ENCODE results near the gene POLA2.
"Not testable (repeated sequence)": the region's sequence is repeated elsewhere in the genome, so short reads cannot be mapped to it uniquely, and the experiment has no call there.

POLA2 gene

GRCh38 chr11:65330544-65330943, 68.8 kb downstream of the POLA2 start:
- no peak for DNase-seq (ENCODE audit: low spot score)

DNA sequence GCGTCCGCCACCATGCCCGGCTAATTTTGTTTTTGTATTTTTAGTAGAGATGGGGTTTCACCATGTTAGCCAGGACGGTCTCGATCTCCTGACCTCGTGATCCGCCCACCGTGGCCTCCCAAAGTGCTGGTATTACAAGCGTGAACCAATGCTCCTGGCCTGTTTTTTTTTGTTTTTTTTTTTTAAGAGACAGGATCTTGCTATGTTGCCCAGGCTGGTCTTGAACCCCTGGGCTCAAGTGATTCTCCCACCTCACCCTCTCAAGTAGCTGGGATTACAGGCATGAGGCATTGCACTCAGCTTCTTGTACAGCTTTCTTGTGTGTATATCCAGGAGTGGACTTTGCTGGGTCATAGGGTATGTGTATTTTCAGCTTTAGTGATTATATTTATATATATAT, 70.8 kb downstream of the POLA2 start:
- not testable (repeated sequence) for DNase-seq (ENCODE audit: low spot score)

- DNase-seq (ENCODE audit: low spot score), result no peak
Measured at GRCh38 chr11:65334696-65335295, 73.0 kb downstream of the POLA2 start.

DNA sequence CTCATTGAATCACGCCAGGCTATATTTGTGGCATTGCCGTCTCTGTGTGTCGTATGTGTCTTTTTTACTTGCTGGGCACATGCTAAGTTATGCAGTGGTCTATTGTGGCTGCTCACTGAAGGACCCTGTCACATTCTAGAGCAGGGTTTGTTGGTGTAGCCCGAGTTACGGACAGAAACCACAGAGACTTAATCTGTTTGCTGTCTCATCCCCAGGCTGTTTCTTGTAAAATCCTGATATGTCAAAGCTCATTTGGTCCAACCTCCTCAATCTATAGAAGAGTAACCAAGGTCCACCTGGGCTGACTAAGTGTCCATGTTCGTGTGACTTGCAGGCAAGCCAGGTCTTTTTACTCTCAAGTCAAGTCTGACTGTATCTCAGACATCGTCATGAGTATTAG, 76.9 kb downstream of the POLA2 start:
- DNase-seq (ENCODE audit: low spot score), result no peak

DNA sequence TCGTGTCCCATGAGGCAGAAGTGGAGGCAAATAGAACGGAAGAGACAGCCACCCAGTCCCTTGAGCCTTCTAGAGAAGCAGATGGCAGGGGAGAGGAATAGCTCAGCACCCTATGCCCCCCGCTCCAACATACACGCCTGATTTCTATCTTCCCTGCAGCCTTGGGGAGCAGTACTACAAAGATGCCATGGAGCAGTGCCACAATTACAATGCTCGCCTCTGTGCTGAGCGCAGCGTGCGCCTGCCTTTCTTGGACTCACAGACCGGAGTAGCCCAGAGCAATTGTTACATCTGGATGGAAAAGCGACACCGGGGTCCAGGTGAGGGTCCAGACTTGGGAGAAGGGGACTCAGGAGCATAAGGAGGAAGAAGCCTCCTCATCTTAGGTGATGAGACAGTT, 78.5 kb downstream of the POLA2 start:
- DNase-seq (ENCODE audit: low spot score), result no peak

DNA sequence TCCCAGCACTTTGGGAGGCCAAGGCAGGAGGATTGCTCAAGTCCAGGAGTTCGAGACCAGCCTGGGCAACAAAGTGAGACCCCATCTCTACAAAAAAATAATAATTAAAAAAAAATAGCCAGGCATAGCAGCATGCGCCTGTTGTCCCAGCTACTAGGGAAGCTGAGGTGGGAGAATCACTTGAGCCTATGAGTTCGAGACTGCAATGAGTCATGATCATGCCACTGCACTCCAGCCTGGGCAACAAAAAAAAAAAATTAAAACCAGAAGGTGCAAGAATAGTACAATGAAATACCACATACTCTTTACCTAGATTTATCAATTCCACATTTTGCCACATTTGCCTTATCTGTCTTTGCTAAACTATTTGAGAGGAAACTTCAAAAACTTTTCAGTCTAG, 80.1 kb downstream of the POLA2 start:
- no peak for DNase-seq (ENCODE audit: low spot score)
